Esophagus squamous epithelium (tissue), 4 donors: Measurements from ENCODE around the gene LPIN1.

Source experiments
- POLR2A ChIP-seq, 4 donors: fragments of 450-650 bp; IDR thresholded peaks; one replicate each; pipeline ENCODE4 v1.6.1; 2017; ENCODE audit warnings: antibody characterized with exemption in 4 of 4, mild to moderate bottlenecking in 4 of 4, moderate library complexity in 3 of 4
- TF ChIP-seq, protein P1 (sequence below), 6 experiments: fragments of 450-650 bp in 4 of 6; fragments of 200-600 bp in 2 of 6; sonication (generic) in 2 of 6; IDR thresholded peaks; one replicate each; pipeline ENCODE4 v1.5.1; 2016 to 2019; ENCODE audit warnings: antibody characterized with exemption in 6 of 6, mild to moderate bottlenecking in 4 of 6, moderate library complexity in 4 of 6

DNA sequence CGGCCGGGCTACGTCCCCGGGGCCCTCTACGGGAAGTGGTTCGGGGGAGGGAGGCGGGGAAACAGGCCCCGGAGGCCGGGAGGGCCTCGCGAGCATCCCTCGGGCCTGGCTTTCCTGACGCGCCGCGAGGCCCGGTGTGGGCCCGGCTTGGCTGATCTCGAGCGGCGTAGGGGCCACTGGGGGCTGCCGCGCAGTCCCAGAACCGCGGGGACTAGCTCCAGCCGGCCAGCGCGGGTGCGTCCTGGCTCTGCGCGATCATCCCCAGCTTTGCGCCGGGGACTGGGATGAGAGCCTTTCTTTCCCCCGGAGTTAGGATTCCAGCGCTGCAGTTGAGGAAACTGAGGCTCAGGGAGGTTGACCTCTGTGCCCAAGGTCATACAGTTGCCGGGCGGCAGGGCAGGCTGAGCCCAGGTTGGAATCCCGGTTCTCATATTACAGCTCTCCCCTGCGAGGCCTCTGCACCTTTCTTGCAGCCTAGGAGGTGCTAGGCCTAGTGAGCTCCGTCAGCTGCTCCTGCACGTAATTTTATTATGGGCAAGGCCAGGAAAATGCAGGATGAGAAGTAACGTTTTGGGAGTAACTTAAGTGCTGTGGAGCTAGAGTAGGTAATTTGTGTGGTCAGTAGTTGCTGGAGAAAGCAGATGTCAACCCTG is 501 bp downstream of the LPIN1 start:
- no peak for TF ChIP-seq POLR2A (IDR thresholded peaks at IDR 0.05)
- TF ChIP-seq, protein P1, sequence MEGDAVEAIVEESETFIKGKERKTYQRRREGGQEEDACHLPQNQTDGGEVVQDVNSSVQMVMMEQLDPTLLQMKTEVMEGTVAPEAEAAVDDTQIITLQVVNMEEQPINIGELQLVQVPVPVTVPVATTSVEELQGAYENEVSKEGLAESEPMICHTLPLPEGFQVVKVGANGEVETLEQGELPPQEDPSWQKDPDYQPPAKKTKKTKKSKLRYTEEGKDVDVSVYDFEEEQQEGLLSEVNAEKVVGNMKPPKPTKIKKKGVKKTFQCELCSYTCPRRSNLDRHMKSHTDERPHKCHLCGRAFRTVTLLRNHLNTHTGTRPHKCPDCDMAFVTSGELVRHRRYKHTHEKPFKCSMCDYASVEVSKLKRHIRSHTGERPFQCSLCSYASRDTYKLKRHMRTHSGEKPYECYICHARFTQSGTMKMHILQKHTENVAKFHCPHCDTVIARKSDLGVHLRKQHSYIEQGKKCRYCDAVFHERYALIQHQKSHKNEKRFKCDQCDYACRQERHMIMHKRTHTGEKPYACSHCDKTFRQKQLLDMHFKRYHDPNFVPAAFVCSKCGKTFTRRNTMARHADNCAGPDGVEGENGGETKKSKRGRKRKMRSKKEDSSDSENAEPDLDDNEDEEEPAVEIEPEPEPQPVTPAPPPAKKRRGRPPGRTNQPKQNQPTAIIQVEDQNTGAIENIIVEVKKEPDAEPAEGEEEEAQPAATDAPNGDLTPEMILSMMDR (IDR thresholded peaks at IDR 0.05): no peak
